HepG2 (cell line): ENCODE results near the gene HEPHL1. TPM values are rescaled to one million over a fixed set of nuclear protein-coding genes. Genes with fewer than 3 reads are reported as not detected.
A peak's percentile ranks its signal among the peaks of the same experiment; 100 is the strongest.
"Not testable (repeated sequence)": the region's sequence is repeated elsewhere in the genome, so short reads cannot be mapped to it uniquely, and the experiment has no call there.

ENCODE experiments used
- ATAC-seq: fragments of 200-7000 bp; cut with Tn5 transposase; 3 replicates; pipeline ENCODE4 v1.9.1; 2020; ENCODE audit warnings: mild to moderate bottlenecking, moderate library complexity
- BruUV-seq: library from RNA; stranded (reverse); fragments of 400-500 nt; replicated peaks from 2 replicates; lab custom pipeline; 2021; lab: Mats Ljungman, UMichigan
- CTCF ChIA-PET: fragments of 300-600 bp; formaldehyde crosslinking; extraction: SDS; loops from one replicate; lab custom pipeline; 2021; ENCODE audit warnings: low total read pairs, inconsistent platforms, low intra/inter-chr PET ratio; lab: Yijun Ruan, JAX
- POLR2A ChIA-PET: fragments of 350-600 bp; sonication (Branson Sonifier 250); formaldehyde crosslinking; loops from one replicate; lab custom pipeline; 2020; ENCODE audit warnings: antibody characterized with exemption, inconsistent platforms; lab: Yijun Ruan, JAX
- DNase-seq: peaks from one replicate; pipeline ENCODE4 v3.0.0-alpha.2; 2015; ENCODE audit warnings: low spot score
- FAIRE-seq: peaks from 3 replicates; lab custom pipeline; 2011; peaks lifted over from hg19 to GRCh38; lab: Jason Lieb, UNC
- H2AFZ ChIP-seq: one replicate; pipeline ENCODE4 v1.6.1; 2011; ENCODE audit warnings: low read length, inconsistent platforms
- H3K27ac ChIP-seq: fragments of 300-600 bp; 3 replicates; pipeline ENCODE4 v1.8.0; 2011; ENCODE audit warnings: mixed run types, mild to moderate bottlenecking, mixed read lengths, low read length, inconsistent platforms; ENCODE audit not compliant: insufficient read depth; ENCODE audit errors: extremely low read length
- H3K27me3 ChIP-seq, 2 experiments: fragments of 200-600 bp in 1 of 2; 2 replicates in 1 of 2; 3 replicates in 1 of 2; pipeline versions ENCODE4 v1.6.0 to v1.8.0; 2011; ENCODE audit warnings: low read length in 2 of 2, mild to moderate bottlenecking in 2 of 2, moderate library complexity in 2 of 2, inconsistent platforms in 1 of 2; ENCODE audit not compliant: insufficient read depth in 2 of 2, control insufficient read depth in 1 of 2
- H3K36me3 ChIP-seq, 2 experiments: fragments of 200-600 bp in 1 of 2; replicated peaks in 1 of 2; 2 replicates in 1 of 2; 3 replicates in 1 of 2; pipeline versions ENCODE4 v1.5.1 to v1.8.0; 2011; ENCODE audit warnings: low read length in 2 of 2, inconsistent platforms in 1 of 2; ENCODE audit not compliant: insufficient read depth in 2 of 2, control insufficient read depth in 1 of 2
- H3K4me1 ChIP-seq: 2 replicates; pipeline ENCODE4 v1.5.1; 2012; ENCODE audit warnings: low read length, inconsistent platforms; ENCODE audit not compliant: insufficient read depth
- H3K4me2 ChIP-seq: 2 replicates; pipeline ENCODE4 v1.6.0; 2011; ENCODE audit warnings: low read depth, low read length, inconsistent platforms
- H3K4me3 ChIP-seq, 3 experiments: fragments of 200-600 bp in 1 of 3; sonication (generic), shearing (Covaris generic) in 1 of 3; replicated peaks in 1 of 3; 2 replicates each; pipeline ENCODE4 v1.5.1; 2011 to 2016; ENCODE audit warnings: low read length in 3 of 3, inconsistent platforms in 2 of 3, low read depth in 2 of 3, mild to moderate bottlenecking in 2 of 3, control low read depth in 1 of 3, mixed read lengths in 1 of 3; ENCODE audit not compliant: insufficient read depth in 1 of 3
- H3K79me2 ChIP-seq: one replicate; pipeline ENCODE4 v1.6.1; 2011; ENCODE audit warnings: low read length, inconsistent platforms; ENCODE audit not compliant: insufficient read depth
- H3K9ac ChIP-seq: 2 replicates; pipeline ENCODE4 v1.6.0; 2011; ENCODE audit warnings: mild to moderate bottlenecking, low read depth, low read length, inconsistent platforms; ENCODE audit not compliant: insufficient read depth
- H3K9me3 ChIP-seq: 2 replicates; pipeline ENCODE4 v1.5.1; 2012; ENCODE audit warnings: mild to moderate bottlenecking, low read length
- H4K20me1 ChIP-seq: 2 replicates; pipeline ENCODE4 v1.6.0; 2011; ENCODE audit warnings: inconsistent platforms, mild to moderate bottlenecking, low read length, moderate library complexity; ENCODE audit not compliant: insufficient read depth
- FOSL2 ChIP-seq: sonication (generic); formaldehyde crosslinking; IDR thresholded peaks from 2 replicates; pipeline ENCODE4 v1.4.0; 2020; ENCODE audit warnings: missing genetic modification reagents
- HNF4A ChIP-seq: sonication (generic); formaldehyde crosslinking; IDR thresholded peaks from 2 replicates; pipeline ENCODE4 v1.4.0; 2020; ENCODE audit warnings: missing genetic modification reagents
- PATZ1 ChIP-seq: sonication (generic); formaldehyde crosslinking; IDR thresholded peaks from 2 replicates; pipeline ENCODE4 v1.4.0; 2020; ENCODE audit warnings: missing genetic modification reagents
- PCBP2 ChIP-seq: fragments of 200-400 bp; formaldehyde crosslinking; optimal IDR thresholded peaks from 2 replicates; pipeline ENCODE3; 2018; ENCODE audit warnings: low read length, low read depth; ENCODE audit not compliant: poor library complexity, severe bottlenecking
- ZNF776 ChIP-seq: sonication (generic); formaldehyde crosslinking; IDR thresholded peaks from 2 replicates; pipeline ENCODE4 v1.4.0; 2020; ENCODE audit warnings: mild to moderate bottlenecking, missing genetic modification reagents
- WGBS: methylation state at CpG from one replicate; pipeline ENCODE4 v1.1.6; 2017; ENCODE audit warnings: low lambda C conversion rate; 5-methylcytosine and 5-hydroxymethylcytosine counted together
- in situ Hi-C: cut with HindIII; loops from 2 replicates; pipeline ENCODE4 v1.10.0; 2017; ENCODE audit warnings: low pct_unique_long_range_greater_than_20kb; ENCODE audit not compliant: extremely low pct_ligation_motif_present
- intact Hi-C: fragments of 100-400 bp; cut with micrococcal nuclease; formaldehyde crosslinking; loops from one replicate; pipeline ENCODE4 v1.10.0; 2022; ENCODE audit not compliant: unreplicated experiment
- polyA plus RNA-seq, 8 experiments: library from polyadenylated mRNA; depleted of rRNA in 3 of 8; stranded (reverse) in 7 of 8; unstranded in 1 of 8; fragments of >200 nt; fragmentation: Illumina TruSeq in 4 of 8; extraction: Trizol in 4 of 8; gene quantifications; 2 replicates each; pipeline versions ENCODE4 v1.2.1 to v1.2.3, GENCODE V29; 2011 to 2016; ENCODE audit warnings: low read depth in 4 of 8, missing spikeins in 1 of 8, mixed read lengths in 1 of 8; ENCODE audit not compliant: insufficient read depth in 1 of 8
- small RNA-seq, 3 experiments: library from RNA; depleted of rRNA; stranded (forward); fragments of <200 nt; gene quantifications; one replicate each; pipeline ENCODE3, GENCODE V24; 2012; ENCODE audit warnings: low read depth in 2 of 3, low replicate concordance in 1 of 3; ENCODE audit not compliant: insufficient read length in 3 of 3, insufficient read depth in 2 of 3
- total RNA-seq, 5 experiments: library from RNA; depleted of rRNA; stranded (reverse); fragments of >200 nt; fragmentation: Illumina TruSeq; extraction: Trizol; gene quantifications; 2 replicates each; pipeline ENCODE4 v1.2.3, GENCODE V29; 2016; ENCODE audit warnings: low read depth in 1 of 5

The HEPHL1 gene
- total and polyA plus RNA-seq, 2 of the 13 experiments (the other 11 are each of a cell fraction or from before 2014, with no cell fraction given), result 0.04 to 0.05 TPM

GRCh38 chr11:94154095-94154856 lies 133.1 kb downstream of the HEPHL1 start:
- peak overlapping the region in 1 of 3 experiments; percentile 20; a peak in 1 of 6 replicates for H3K4me3 ChIP-seq
- WGBS, result 41% methylated on average over 3 of the region's 3 CpGs
- no peak for ATAC-seq
- peak overlapping the region; percentile 20; the same call in 1 of the 2 replicates for H3K9ac ChIP-seq
- H3K79me2 ChIP-seq, result peaks cover 25% of the 10 kb centered on the region
- TF ChIP-seq HNF4A (CRISPR knock-in tag), result peak; percentile 36
- TF ChIP-seq PCBP2, result no peak
- 0 out of 2 replicates have a peak, but pooled peaks have one; percentile 26 for TF ChIP-seq PATZ1
- TF ChIP-seq ZNF776 (CRISPR knock-in tag), result no peak
- peak; percentile 63; the same call in 1 of the 2 replicates for TF ChIP-seq FOSL2
- TF ChIP-seq, all 625 proteins: peak for 3
- H4K20me1 ChIP-seq, result no peaks in the 10 kb centered on the region; the same call in 1 of the 2 replicates
- DNase-seq, result no peak
- H3K9me3 ChIP-seq, result no peaks in the 10 kb centered on the region
- H3K27ac ChIP-seq, result peak overlapping the region; percentile 74
- H3K4me1 ChIP-seq, result peaks cover 53% of the 10 kb centered on the region
- CTCF ChIA-PET, result no interaction called here
- peak overlapping the region; percentile 68 for H3K4me2 ChIP-seq
- FAIRE-seq, result no peak
- intact Hi-C loops (no loop called here), in situ Hi-C loops (no loop called here)
- BruUV-seq, result no TSS peak
- POLR2A ChIA-PET, result interaction anchor here (4.4 kb wide), 1 partner anchor 26 kb away, joined by 30 read pairs; the partner anchor contains the start of gene PANX1
- no peaks in the 10 kb centered on the region for H3K27me3 ChIP-seq
- H3K36me3 ChIP-seq, result peaks cover 0 to 2% of the 10 kb centered on the region in 2 experiments; a peak in 2 of 5 replicates
- H2AFZ ChIP-seq, result no peak overlapping the region

GRCh38 chr11:94157339-94157738 lies 136.2 kb downstream of the HEPHL1 start:
- H3K9me3 ChIP-seq, H3K4me2 ChIP-seq, H4K20me1 ChIP-seq, H3K27me3 ChIP-seq, BruUV-seq, H3K4me3 ChIP-seq, H3K27ac ChIP-seq, POLR2A ChIA-PET, H3K9ac ChIP-seq, FAIRE-seq, in situ Hi-C loops, H2AFZ ChIP-seq, H3K36me3 ChIP-seq, CTCF ChIA-PET, DNase-seq, intact Hi-C loops, ATAC-seq: not testable (repeated sequence)
- 97% methylated on average over 3 of the region's 3 CpGs for WGBS
- peaks cover 16% of the 10 kb centered on the region for H3K79me2 ChIP-seq
- H3K4me1 ChIP-seq, result peaks cover 37% of the 10 kb centered on the region

Small RNAs within 50 kb of the gene (small RNA-seq; reads per million reads assigned to genes)
- 0 reads per million in 3 experiments for gene AP002795.1

Other genes starting within 250 kb of the HEPHL1 start
- gene MED17, start 237.1 kb upstream of the HEPHL1 start, total RNA-seq (2016; rRNA removed; fragmentation: Illumina TruSeq; extraction: Trizol), result 31.3 and 37.0 TPM in 2 replicates
- 18.0 and 23.1 TPM in 2 replicates for gene MED17, start 237.1 kb upstream of the HEPHL1 start, polyA plus RNA-seq (2011; rRNA removed)
- not detected in 2 replicates for gene VSTM5, start 170.7 kb upstream of the HEPHL1 start, total RNA-seq (2016; rRNA removed; fragmentation: Illumina TruSeq; extraction: Trizol)
- 0.03 TPM in 1 of 2 replicates, not detected in the other for gene VSTM5, start 170.7 kb upstream of the HEPHL1 start, polyA plus RNA-seq (2011; rRNA removed)
- gene PANX1, start 107.5 kb downstream of the HEPHL1 start, total RNA-seq (2016; rRNA removed; fragmentation: Illumina TruSeq; extraction: Trizol), result 21.7 and 24.8 TPM in 2 replicates
- 8.3 and 8.5 TPM in 2 replicates for gene PANX1, start 107.5 kb downstream of the HEPHL1 start, polyA plus RNA-seq (2011; rRNA removed)